AG04450 (cell line): ENCODE results near the gene RPP14. TPM values are rescaled to one million over a fixed set of nuclear protein-coding genes. Genes with fewer than 3 reads are reported as not detected.

Experiments
- CTCF ChIA-PET: fragments of 300-600, 350-600 bp; formaldehyde crosslinking; extraction: SDS; loops from one replicate; lab custom pipeline; 2022; ENCODE audit warnings: antibody characterized with exemption, inconsistent platforms; lab: Charles Lee
- POLR2A ChIA-PET: fragments of 350-600 bp; formaldehyde crosslinking; extraction: SDS; loops from one replicate; lab custom pipeline; 2021; ENCODE audit warnings: antibody characterized with exemption, inconsistent platforms; lab: Yijun Ruan, JAX
- DNase-seq: peaks from one replicate; pipeline ENCODE4 v3.0.0-alpha.2; 2011; ENCODE audit warnings: low read depth, low spot score
- H3K27ac ChIP-seq: one replicate; pipeline ENCODE4 v1.5.1; 2012; ENCODE audit warnings: low read depth, low read length, control low read depth
- H3K27me3 ChIP-seq: one replicate; pipeline ENCODE4 v1.6.0; 2012; ENCODE audit warnings: low read length; ENCODE audit not compliant: control insufficient read depth, insufficient read depth
- H3K4me3 ChIP-seq: 2 replicates; pipeline ENCODE4 v1.5.1; 2011; ENCODE audit warnings: mild to moderate bottlenecking, low read depth, low read length, control low read depth
- H3K9me3 ChIP-seq: 2 replicates; pipeline ENCODE4 v1.5.1; 2012; ENCODE audit warnings: low read length; ENCODE audit not compliant: control insufficient read depth, insufficient read depth
- polyA minus RNA-seq: library from RNA; depleted of rRNA, polyadenylated mRNA; stranded (reverse); fragments of >200 nt; gene quantifications from 2 replicates; pipeline ENCODE4 v1.2.3, GENCODE V29; 2011; rRNA and poly(A)+ RNA removed
- polyA plus RNA-seq: library from polyadenylated mRNA; depleted of rRNA; stranded (reverse); fragments of >200 nt; gene quantifications from 2 replicates; pipeline ENCODE4 v1.2.3, GENCODE V29; 2011; rRNA removed
- TF ChIP-seq, protein P1 (sequence below): IDR thresholded peaks from 2 replicates; pipeline ENCODE4 v1.5.1; 2011; ENCODE audit warnings: low read depth, low read length, control low read depth, inconsistent platforms

The RPP14 gene
- polyA plus RNA-seq (14.7 and 18.5 TPM in 2 replicates), polyA minus RNA-seq (6.8 and 8.8 TPM in 2 replicates)

DNA sequence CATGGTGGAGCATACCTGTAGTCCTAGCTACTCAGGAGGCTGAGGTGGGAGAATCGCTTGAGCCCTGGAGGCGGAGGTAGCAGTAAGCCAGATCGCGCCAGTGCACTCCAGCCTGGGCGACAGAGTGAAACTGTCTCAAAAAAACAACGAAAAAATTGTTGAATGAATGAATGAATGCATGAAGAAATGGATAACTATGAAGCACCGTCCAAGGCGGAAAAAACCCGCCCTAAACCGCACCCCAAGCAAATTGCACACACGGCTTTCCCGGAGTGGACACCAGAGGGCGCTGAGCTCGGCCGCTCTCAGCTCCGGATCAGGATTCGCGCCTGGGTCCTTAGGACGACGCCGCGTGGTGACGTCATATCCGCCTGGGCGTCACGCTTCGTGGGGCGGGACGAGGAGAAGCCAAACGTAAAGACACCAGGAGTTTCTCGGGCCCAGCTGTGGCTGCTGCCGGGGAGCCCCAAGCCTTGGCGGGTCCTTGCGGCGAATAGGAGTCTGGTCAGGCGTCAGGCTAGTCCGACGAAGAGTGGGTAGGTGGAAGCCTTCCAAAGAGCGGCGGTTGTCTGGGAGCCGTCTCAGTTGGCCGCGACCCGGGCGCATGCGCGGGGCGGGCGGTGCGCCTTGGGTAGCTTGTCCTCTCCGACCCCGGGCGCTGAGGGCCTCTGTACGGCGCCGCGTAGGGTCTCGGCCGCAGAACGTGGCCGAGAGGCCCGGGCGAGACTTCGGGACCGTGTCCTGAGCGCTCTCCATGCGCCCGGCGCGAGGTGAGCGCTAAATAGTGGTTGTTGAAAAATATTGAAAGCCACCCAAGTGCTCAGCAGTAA is at the start of gene RPP14, which contains the start of gene HTD2:
Gene RPP14 (plus strand): TSS at position 364 of the 830 bp plus-strand sequence. CDS start 4,085 bp downstream, outside the sequence.
Gene HTD2 (plus strand): TSS at position 639 of the 830 bp plus-strand sequence. CDS start 11,094 bp downstream, outside the sequence.
- Histone ChIP-seq H3K27me3 (peaks cover 4% of the 10 kb centered on the region), H3K27ac (peak within 1 kb of the TSS; percentile 98), H3K4me3 (peak within 1 kb of the TSS; percentile 89), H3K9me3 (no peaks in the 10 kb centered on the region; the same call in 1 of the 2 replicates)
- peak; percentile 93 for DNase-seq
- TF ChIP-seq, protein P1, sequence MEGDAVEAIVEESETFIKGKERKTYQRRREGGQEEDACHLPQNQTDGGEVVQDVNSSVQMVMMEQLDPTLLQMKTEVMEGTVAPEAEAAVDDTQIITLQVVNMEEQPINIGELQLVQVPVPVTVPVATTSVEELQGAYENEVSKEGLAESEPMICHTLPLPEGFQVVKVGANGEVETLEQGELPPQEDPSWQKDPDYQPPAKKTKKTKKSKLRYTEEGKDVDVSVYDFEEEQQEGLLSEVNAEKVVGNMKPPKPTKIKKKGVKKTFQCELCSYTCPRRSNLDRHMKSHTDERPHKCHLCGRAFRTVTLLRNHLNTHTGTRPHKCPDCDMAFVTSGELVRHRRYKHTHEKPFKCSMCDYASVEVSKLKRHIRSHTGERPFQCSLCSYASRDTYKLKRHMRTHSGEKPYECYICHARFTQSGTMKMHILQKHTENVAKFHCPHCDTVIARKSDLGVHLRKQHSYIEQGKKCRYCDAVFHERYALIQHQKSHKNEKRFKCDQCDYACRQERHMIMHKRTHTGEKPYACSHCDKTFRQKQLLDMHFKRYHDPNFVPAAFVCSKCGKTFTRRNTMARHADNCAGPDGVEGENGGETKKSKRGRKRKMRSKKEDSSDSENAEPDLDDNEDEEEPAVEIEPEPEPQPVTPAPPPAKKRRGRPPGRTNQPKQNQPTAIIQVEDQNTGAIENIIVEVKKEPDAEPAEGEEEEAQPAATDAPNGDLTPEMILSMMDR: peak; percentile 98
- ChIA-PET CTCF (interaction anchor here (0.5 to 4.5 kb wide), 85 partner anchors 11 to 565 kb away, joined by 3 to 67 read pairs (median 4); partner anchors contain the start of genes ACOX2, DNASE1L3, KCTD6 and PDHB), POLR2A (interaction anchor here (0.6 to 2.0 kb wide), 11 partner anchors 9 to 709 kb away, joined by 3 to 6 read pairs (median 3); partner anchors contain the start of genes ACOX2, ARF4 and PDHB)

DNA sequence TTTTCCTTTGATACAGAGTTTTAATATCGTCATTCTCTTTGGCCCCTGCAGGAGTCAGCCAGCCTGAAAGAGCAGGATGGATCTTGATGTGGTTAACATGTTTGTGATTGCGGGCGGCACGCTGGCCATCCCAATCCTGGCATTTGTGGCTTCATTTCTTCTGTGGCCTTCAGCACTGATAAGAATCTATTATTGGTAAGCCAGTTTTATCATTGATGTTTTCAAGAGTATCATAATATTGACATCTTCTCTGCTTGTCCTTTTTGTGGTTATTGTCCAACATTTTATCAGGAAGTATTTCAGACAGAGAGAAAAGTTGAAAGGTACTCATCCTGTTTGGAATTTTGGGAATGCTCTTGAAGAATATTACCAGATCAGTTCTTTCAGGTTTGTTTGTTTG is 49.5 kb upstream of the RPP14 start:
- no peaks in the 10 kb centered on the region for H3K27me3 ChIP-seq
- POLR2A ChIA-PET: no interaction called here
- TF ChIP-seq, protein P1: no peak
- no peak overlapping the region for H3K4me3 ChIP-seq
- CTCF ChIA-PET: no interaction called here
- no peak for DNase-seq
- H3K27ac ChIP-seq: no peak overlapping the region
- H3K9me3 ChIP-seq: no peaks in the 10 kb centered on the region

DNA sequence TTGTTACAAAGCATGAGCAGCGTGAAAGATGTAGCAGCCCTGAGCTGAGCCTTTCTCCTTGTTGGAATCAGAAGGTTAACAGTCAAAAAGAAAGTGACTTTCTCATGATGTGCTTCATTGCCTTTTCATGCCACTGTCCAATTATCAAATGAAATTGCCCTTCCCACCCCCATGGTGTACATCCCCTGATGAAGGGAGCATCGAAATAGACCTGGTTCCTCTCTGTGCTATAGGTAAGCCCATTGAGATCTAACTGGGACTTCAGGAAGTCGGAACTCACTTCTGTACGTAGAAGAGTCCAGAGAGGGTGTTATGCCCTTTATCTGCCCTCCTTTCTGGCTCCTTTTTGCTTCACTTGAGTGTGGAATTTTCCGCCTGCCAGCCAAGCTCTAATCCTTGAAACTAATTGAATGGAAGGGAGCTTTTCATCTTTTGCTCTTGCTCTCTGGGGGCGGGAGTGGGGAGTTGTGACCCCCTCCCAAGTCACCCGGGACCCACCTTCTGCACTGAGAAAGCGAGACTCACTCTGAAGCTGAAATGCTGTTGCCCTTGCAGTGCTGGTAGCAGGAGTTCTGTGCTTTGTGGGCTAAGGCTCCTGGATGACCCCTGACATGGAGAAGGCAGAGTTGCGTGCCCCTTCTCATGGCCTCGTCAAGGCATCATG is 47.5 kb upstream of the RPP14 start:
- H3K4me3 ChIP-seq: no peak overlapping the region
- TF ChIP-seq, protein P1: no peak
- POLR2A ChIA-PET: no interaction called here

DNA sequence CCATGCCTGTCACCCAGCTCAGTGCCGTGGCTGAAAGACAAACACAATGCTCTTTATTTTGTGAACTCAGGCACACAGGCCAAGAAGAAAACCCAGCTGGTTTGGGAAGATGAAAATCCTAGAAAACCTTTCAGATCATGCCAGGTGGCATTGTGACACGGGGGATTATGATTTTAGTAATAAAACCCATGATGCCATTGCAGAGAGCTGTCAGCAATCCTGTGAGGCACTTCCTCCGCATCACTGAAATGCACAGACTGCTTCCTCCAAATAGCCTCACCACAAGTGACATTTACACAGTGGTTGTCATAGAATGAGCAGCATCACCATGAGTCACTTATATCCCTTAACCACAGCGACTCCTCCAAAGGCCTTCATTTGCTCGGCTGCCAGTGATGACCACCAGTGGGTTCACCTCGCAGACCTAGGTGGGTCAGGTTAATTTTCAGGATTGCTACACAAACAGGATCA is 45.7 kb upstream of the RPP14 start:
- no peaks in the 10 kb centered on the region for H3K27me3 ChIP-seq
- H3K9me3 ChIP-seq: no peaks in the 10 kb centered on the region
- POLR2A ChIA-PET: no interaction called here
- TF ChIP-seq, protein P1: no peak
- no peak overlapping the region for H3K4me3 ChIP-seq
- no peak overlapping the region for H3K27ac ChIP-seq
- CTCF ChIA-PET: interaction anchor here (0.6 kb wide), 1 partner anchor 40 kb away, joined by 3 read pairs; no protein-coding TSS in a partner anchor
- DNase-seq: no peak

More for the DNA sequence above, 47.5 kb upstream of the RPP14 start:
- CTCF ChIA-PET: interaction anchor here (0.6 to 1.1 kb wide), 2 partner anchors 48 to 70 kb away, joined by 3 read pairs; partner anchors contain the start of genes HTD2 and RPP14
- DNase-seq: no peak
- Histone ChIP-seq H3K27ac (no peak overlapping the region), H3K9me3 (no peaks in the 10 kb centered on the region), H3K27me3 (no peaks in the 10 kb centered on the region)
